ENCODE data around the gene RPUSD1. TPM values are rescaled to one million over a fixed set of nuclear protein-coding genes. Genes with fewer than 3 reads are reported as not detected.

Gene RPUSD1
- total RNA-seq, 4 donors from 2014 or later, result 5.9 to 80.0 (median 16.7) TPM

DNA sequence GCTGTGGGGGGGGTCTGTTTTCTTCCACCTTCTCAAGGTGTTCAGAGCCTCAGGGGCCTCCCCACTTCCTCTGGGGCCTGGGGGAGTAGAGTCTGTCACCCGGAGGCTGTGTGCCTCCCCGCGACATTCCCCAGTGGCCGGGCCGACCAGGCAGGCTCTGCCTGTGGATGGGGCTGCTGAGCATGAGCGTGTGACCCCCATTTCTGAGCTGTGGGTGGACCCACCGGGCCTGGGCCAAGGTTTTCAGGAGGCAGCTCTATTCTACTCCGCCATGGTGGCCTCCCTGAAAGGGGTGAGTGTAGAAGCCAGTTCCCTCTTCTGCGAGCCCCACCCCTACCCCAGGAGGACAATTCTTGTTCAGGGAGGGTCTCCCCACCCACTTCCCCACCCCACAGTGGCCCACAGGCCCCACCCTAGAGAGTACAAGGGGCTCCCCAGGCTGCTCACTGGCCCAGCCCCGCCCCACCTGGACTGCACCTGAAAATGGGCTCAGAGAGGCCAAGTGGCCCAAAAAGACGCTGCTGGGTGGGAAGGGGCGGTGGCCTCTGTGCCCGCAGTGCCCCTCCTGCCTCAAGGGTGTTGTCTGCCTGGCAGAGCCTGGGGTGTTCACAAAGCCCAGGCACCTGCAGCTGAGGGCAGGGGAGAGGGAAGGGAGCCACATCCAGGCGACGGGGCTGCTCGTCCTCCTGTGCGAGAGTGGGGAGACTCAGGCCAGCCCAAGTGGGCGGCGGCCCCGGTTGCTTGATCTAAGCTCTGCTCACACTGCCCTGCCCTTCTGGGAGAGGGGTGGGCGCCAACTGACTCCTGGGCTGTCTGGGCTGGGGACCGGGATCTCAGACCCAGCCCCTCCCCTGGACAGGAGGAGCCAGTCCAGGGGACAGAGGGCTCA lies 26.3 kb downstream of the RPUSD1 start:
- intact Hi-C loops (cut with DNase I; ENCODE audit: low total_unique reads), result no loop called here
- H3K36me3 ChIP-seq, result no peaks in the 10 kb centered on the region
- TF ChIP-seq POLR2A (IDR thresholded peaks at IDR 0.05) (no peak), CTCF (IDR thresholded peaks at IDR 0.05) (no peak)
- peaks cover 0 to 6% of the 10 kb centered on the region in 2 donors for H3K4me1 ChIP-seq
- no peaks in the 10 kb centered on the region for H3K27me3 ChIP-seq
- DNase-seq, result no peak
- peak overlapping the region in 1 of 2 donors; percentile 53 for H3K27ac ChIP-seq
- no peaks in the 10 kb centered on the region for H3K9me3 ChIP-seq
- H3K4me3 ChIP-seq, result no peak overlapping the region

DNA sequence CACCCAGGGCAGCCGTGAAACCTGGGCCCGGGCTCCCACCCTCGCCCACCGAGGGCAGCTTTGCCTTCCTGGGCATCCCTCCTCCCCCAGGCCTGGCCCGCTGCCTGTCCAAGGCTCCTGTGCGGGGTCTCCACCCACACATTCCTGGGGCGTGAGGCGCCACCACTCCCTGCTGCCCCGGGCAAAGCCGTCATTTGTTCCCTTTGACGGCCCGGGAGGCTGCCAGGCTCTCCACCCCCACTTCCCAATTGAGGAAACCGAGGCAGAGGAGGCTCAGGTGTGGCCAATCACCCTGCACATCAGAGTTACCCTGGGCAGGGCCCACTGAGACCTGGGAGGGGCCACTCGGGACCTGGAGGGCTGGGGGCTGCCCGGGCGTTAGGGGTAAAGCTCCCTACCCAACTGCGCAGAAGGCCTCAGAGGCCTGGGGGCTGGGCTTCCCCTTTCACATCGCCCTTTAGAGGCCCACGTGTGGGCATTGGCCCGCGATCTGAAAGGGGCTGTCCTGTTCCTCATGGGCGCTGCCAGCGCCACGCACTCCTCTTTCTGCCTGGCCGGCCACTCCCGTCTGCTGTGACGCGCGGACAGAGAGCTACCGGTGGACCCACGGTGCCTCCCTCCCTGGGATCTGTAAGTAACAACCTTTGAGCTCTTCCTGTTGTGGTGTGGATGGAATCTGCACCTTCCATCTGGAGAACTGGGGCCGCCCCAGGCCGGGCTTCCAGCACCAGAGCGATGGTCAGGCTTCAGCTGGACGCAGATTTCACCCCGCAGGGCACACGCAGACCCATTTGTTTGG lies 27.4 kb downstream of the RPUSD1 start, which contains the start of gene MSLN:
Gene MSLN, plus strand, starts transcription at position 190 of the 799 bp plus-strand sequence. CDS start 1,947 bp downstream, outside the sequence.
- H3K27ac ChIP-seq, result peak within 1 kb of the TSS in 1 of 2 donors; percentile 53
- intact Hi-C loops (cut with DNase I; ENCODE audit: low total_unique reads), result no loop called here
- no peaks in the 10 kb centered on the region for H3K9me3 ChIP-seq

GRCh38 chr16:760065-760464 lies 28.1 kb downstream of the RPUSD1 start:
- DNase-seq, result no peak
- Histone ChIP-seq H3K9me3 (no peaks in the 10 kb centered on the region), H3K27ac (peak overlapping the region in 1 of 2 donors; percentile 53), H3K4me3 (no peak overlapping the region), H3K4me1 (peaks cover 0 to 6% of the 10 kb centered on the region in 2 donors), H3K36me3 (no peaks in the 10 kb centered on the region), H3K27me3 (no peaks in the 10 kb centered on the region)
- TF ChIP-seq POLR2A (IDR thresholded peaks at IDR 0.05), result no peak
- TF ChIP-seq CTCF (IDR thresholded peaks at IDR 0.05), result no peak
- intact Hi-C loops (cut with DNase I; ENCODE audit: low total_unique reads), result no loop called here

More for the DNA sequence above, 27.4 kb downstream of the RPUSD1 start, which contains the start of gene MSLN:
- DNase-seq, result peak; percentile 31 to 48
- no peaks in the 10 kb centered on the region for H3K27me3 ChIP-seq
- H3K4me3 ChIP-seq, result no peak within 1 kb of the TSS
- peaks cover 0 to 6% of the 10 kb centered on the region in 2 donors for H3K4me1 ChIP-seq
- no peaks in the 10 kb centered on the region for H3K36me3 ChIP-seq
- TF ChIP-seq CTCF (IDR thresholded peaks at IDR 0.05) (no peak), POLR2A (IDR thresholded peaks at IDR 0.05) (no peak)

DNA sequence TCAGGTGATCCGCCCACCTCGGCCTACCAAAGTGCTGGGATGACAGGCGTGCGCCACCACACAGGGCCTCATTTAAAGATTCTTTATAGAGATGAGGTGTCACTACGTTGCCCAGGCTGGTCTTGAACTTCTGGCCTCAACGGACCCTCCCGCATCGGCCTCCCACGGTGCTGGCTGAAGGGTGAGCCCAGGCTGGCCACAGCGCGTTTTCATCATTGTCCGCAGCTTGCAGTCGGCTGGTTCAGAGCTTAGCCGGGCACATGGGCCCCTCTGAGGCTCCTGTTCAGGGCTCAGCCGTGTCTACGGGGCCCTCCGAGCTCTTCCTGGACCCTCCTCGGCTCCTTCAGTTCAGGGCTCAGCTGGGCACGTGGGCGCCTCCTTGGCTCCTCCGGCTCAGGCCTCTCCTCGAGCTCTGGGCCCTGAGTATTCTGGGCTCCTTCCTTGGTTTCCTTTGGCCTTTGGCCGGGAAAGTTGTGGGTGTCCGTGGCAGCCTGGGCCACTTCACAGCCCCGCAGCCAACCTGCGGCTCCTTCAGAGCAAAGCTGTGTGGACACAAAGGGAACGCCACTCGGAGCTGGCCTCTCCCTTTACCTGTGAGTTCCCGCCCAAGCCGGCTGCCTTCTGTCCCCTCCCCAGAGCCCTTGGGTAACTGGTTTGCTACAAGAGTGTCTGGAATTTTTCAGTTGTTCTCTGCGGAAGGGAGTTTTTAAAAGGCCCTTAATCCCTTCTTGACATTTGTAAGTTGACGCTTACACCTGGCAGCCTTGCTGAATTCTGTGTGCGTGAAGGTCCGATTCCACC lies 28.9 kb downstream of the RPUSD1 start:
- Histone ChIP-seq H3K4me1 (peaks cover 0 to 6% of the 10 kb centered on the region in 2 donors), H3K4me3 (no peak overlapping the region), H3K36me3 (no peaks in the 10 kb centered on the region), H3K27ac (peak overlapping the region in 1 of 2 donors; percentile 53), H3K9me3 (no peaks in the 10 kb centered on the region), H3K27me3 (no peaks in the 10 kb centered on the region)
- no peak for DNase-seq
- TF ChIP-seq POLR2A (IDR thresholded peaks at IDR 0.05) (no peak), CTCF (IDR thresholded peaks at IDR 0.05) (no peak)
- intact Hi-C loops (cut with DNase I; ENCODE audit: low total_unique reads), result no loop called here

Data from uterus (tissue), 4 donors.